PC-9 (cell line): ENCODE measurements around the gene CROCC2. TPM values are rescaled to one million over a fixed set of nuclear protein-coding genes. Genes with fewer than 3 reads are reported as not detected.

Experiments
- BruUV-seq: library from RNA; stranded (reverse); fragments of 400-500 nt; replicated peaks from 2 replicates; lab custom pipeline; 2021; lab: Mats Ljungman, UMichigan
- CTCF ChIA-PET: fragments of 300-600 bp; sonication (Branson Sonifier 250); formaldehyde crosslinking; loops from one replicate; lab custom pipeline; 2022; ENCODE audit warnings: antibody characterized with exemption; lab: Charles Lee
- POLR2A ChIA-PET: fragments of 300-600 bp; sonication (Branson Sonifier 250); formaldehyde crosslinking; loops from one replicate; lab custom pipeline; 2022; ENCODE audit warnings: antibody characterized with exemption; ENCODE audit not compliant: unreplicated experiment; lab: Charles Lee
- DNase-seq, 2 experiments: peaks; one replicate each; pipeline versions ENCODE4 v3.0.0 to v3.0.0-alpha.2; 2015 to 2022; ENCODE audit warnings: mixed read lengths in 1 of 2
- H2AFZ ChIP-seq: fragments of 200-600 bp; sonication (generic); 2 replicates; pipeline ENCODE4 v1.8.1; 2017; ENCODE audit warnings: antibody characterized with exemption
- H3F3A ChIP-seq: fragments of 200-600 bp; sonication (generic); 2 replicates; pipeline ENCODE4 v1.8.1; 2017; ENCODE audit warnings: antibody characterized with exemption, mild to moderate bottlenecking, low read depth; ENCODE audit not compliant: insufficient read depth
- H3K27ac ChIP-seq: fragments of 200-600 bp; sonication (generic); 2 replicates; pipeline ENCODE4 v1.6.1; 2016; ENCODE audit warnings: mixed run types
- H3K27me3 ChIP-seq: fragments of 200-600 bp; sonication (generic); 2 replicates; pipeline ENCODE4 v1.6.1; 2016; ENCODE audit warnings: low read depth, mixed run types; ENCODE audit not compliant: insufficient read depth
- H3K36me3 ChIP-seq: fragments of 200-600 bp; sonication (generic); 2 replicates; pipeline ENCODE4 v1.6.1; 2016; ENCODE audit warnings: low read depth, mixed run types
- H3K4me1 ChIP-seq: fragments of 200-600 bp; sonication (generic); replicated peaks from 2 replicates; pipeline ENCODE4 v1.6.1; 2016; ENCODE audit warnings: mixed run types; ENCODE audit not compliant: insufficient read depth
- H3K4me2 ChIP-seq: fragments of 200-600 bp; sonication (generic); 2 replicates; pipeline ENCODE4 v1.6.1; 2017; ENCODE audit warnings: mixed run types
- H3K4me3 ChIP-seq: fragments of 200-600 bp; sonication (generic); 2 replicates; pipeline ENCODE4 v1.6.1; 2016; ENCODE audit warnings: mixed run types
- H3K79me2 ChIP-seq: fragments of 200-600 bp; sonication (generic); 2 replicates; pipeline ENCODE4 v1.6.1; 2017; ENCODE audit warnings: low read depth, mixed run types
- H3K9me2 ChIP-seq: fragments of 200-600 bp; sonication (generic); 2 replicates; pipeline ENCODE4 v1.8.1; 2017; ENCODE audit warnings: mild to moderate bottlenecking; ENCODE audit not compliant: insufficient read depth
- H3K9me3 ChIP-seq: fragments of 200-600 bp; sonication (generic); 2 replicates; pipeline ENCODE4 v1.8.1; 2016; ENCODE audit warnings: low read depth; ENCODE audit not compliant: insufficient read depth
- H4K20me1 ChIP-seq: fragments of 200-600 bp; sonication (generic); 2 replicates; pipeline ENCODE4 v1.8.1; 2017; ENCODE audit not compliant: insufficient read depth
- EZH2 ChIP-seq: fragments of 200-600 bp; sonication (generic); IDR thresholded peaks from 2 replicates; pipeline ENCODE4 v1.8.0; 2017; ENCODE audit warnings: antibody characterized with exemption, low read depth
- intact Hi-C: fragments of 100-400 bp; cut with micrococcal nuclease; formaldehyde crosslinking; loops from one replicate; pipeline ENCODE4 v1.10.0; 2022; ENCODE audit not compliant: unreplicated experiment
- total RNA-seq: library from RNA; stranded (reverse); gene quantifications from 2 replicates; pipeline ENCODE4 v1.2.3, GENCODE V29; 2021
- TF ChIP-seq, protein P1 (sequence below): fragments of 200-600 bp; sonication (generic); conservative IDR thresholded peaks from 2 replicates; pipeline ENCODE4 v1.6.1; 2017; ENCODE audit warnings: mixed run types, antibody characterized with exemption, mild to moderate bottlenecking, moderate library complexity

The CROCC2 gene
- total RNA-seq, 1 experiment from 2014 or later: not detected

DNA sequence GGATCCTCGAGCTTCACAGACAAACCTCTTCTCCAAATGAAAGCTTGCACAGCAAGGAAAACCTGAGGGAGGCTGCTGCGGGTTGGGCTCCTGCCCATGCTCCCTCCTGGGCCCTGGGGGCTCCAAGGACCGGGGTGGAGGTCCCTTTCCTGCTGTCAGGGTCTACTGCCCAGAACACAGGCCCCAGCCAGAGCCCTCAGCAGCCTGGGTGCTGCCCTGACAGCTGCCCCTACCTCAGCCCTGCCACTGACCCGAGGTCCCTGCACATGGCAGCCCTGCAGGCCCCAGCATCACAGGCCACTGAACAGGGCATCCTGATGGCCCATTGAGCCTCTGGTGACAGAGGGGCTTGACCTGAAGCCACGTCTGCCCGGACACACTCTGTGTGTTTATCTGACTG is 41.0 kb downstream of the CROCC2 start:
- Histone ChIP-seq H3K27me3 (peaks cover 39% of the 10 kb centered on the region), H3K4me3 (no peak overlapping the region), H4K20me1 (no peaks in the 10 kb centered on the region), H3F3A (no peaks in the 10 kb centered on the region), H2AFZ (no peak overlapping the region), H3K4me1 (no peaks in the 10 kb centered on the region), H3K79me2 (no peaks in the 10 kb centered on the region), H3K9me2 (no peaks in the 10 kb centered on the region), H3K27ac (no peak overlapping the region), H3K9me3 (no peaks in the 10 kb centered on the region), H3K4me2 (no peak overlapping the region), H3K36me3 (no peaks in the 10 kb centered on the region)
- POLR2A ChIA-PET: no interaction called here
- no TSS peak for BruUV-seq
- CTCF ChIA-PET: interaction anchor here (0.6 kb wide), 1 partner anchor 561 kb away, joined by 3 read pairs; the partner anchor contains the start of gene STK25
- no peak for TF ChIP-seq EZH2
- TF ChIP-seq, protein P1, sequence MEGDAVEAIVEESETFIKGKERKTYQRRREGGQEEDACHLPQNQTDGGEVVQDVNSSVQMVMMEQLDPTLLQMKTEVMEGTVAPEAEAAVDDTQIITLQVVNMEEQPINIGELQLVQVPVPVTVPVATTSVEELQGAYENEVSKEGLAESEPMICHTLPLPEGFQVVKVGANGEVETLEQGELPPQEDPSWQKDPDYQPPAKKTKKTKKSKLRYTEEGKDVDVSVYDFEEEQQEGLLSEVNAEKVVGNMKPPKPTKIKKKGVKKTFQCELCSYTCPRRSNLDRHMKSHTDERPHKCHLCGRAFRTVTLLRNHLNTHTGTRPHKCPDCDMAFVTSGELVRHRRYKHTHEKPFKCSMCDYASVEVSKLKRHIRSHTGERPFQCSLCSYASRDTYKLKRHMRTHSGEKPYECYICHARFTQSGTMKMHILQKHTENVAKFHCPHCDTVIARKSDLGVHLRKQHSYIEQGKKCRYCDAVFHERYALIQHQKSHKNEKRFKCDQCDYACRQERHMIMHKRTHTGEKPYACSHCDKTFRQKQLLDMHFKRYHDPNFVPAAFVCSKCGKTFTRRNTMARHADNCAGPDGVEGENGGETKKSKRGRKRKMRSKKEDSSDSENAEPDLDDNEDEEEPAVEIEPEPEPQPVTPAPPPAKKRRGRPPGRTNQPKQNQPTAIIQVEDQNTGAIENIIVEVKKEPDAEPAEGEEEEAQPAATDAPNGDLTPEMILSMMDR: no peak
- intact Hi-C loops: no loop called here
- DNase-seq: no peak

DNA sequence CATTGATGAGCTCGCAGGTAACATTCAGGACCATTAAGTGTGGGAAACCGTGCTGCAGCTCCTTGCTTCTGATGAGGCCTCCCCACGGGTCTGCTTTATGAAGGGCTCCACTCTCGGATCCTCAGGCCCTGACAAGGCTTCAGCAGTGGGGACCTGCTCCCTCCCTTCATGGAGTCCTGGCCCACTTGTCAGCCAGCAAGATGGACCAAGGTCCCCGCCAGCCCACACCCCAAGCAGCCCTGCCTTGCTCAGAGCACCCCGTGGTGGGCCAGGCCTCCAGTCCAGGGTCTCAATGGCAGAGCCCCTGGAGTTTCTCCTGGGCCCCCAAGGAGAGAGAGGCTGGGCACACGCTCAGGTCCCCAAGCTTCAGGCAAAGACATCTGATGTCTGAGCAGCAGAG is 41.5 kb downstream of the CROCC2 start:
- CTCF ChIA-PET: interaction anchor here (0.6 kb wide), 1 partner anchor 561 kb away, joined by 3 read pairs; the partner anchor contains the start of gene STK25
- Histone ChIP-seq H3K27me3 (peaks cover 39% of the 10 kb centered on the region), H3F3A (no peaks in the 10 kb centered on the region), H3K9me3 (no peaks in the 10 kb centered on the region), H3K9me2 (no peaks in the 10 kb centered on the region), H3K4me2 (no peak overlapping the region), H3K27ac (no peak overlapping the region), H2AFZ (no peak overlapping the region), H3K79me2 (no peaks in the 10 kb centered on the region), H3K4me3 (no peak overlapping the region), H3K36me3 (no peaks in the 10 kb centered on the region), H4K20me1 (no peaks in the 10 kb centered on the region), H3K4me1 (no peaks in the 10 kb centered on the region)
- no peak for DNase-seq
- TF ChIP-seq, protein P1: no peak
- TF ChIP-seq EZH2: no peak
- POLR2A ChIA-PET: no interaction called here
- intact Hi-C loops: no loop called here
- BruUV-seq: no TSS peak

DNA sequence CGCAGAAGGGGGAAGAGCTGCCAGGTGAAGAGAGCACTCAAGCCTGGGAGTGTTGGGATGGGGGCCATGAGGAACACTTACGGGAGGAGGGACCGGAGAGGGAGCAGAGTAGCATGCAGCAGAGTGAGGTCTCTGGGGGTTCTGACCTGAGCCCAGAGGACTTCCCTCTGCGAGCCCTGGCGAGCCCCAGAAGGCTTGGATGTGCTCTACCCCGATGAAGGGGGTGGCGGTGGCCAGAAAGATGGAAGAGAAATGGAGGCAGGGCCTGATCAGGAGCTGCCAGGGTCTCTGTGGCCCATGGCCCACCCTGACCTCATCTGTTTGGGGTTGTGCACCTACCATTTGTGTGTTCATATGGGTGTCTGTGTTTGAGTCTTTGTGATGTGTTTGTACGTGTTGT is 42.0 kb downstream of the CROCC2 start:
- POLR2A ChIA-PET: no interaction called here
- H3K9me2 ChIP-seq: no peaks in the 10 kb centered on the region
- no peaks in the 10 kb centered on the region for H3F3A ChIP-seq
- H3K36me3 ChIP-seq: no peaks in the 10 kb centered on the region
- no peaks in the 10 kb centered on the region for H3K4me1 ChIP-seq
- no peaks in the 10 kb centered on the region for H3K9me3 ChIP-seq
- H3K4me2 ChIP-seq: no peak overlapping the region
- CTCF ChIA-PET: no interaction called here
- H2AFZ ChIP-seq: no peak overlapping the region
- no peaks in the 10 kb centered on the region for H4K20me1 ChIP-seq
- H3K27me3 ChIP-seq: peaks cover 44% of the 10 kb centered on the region
- no peak for TF ChIP-seq EZH2
- TF ChIP-seq, protein P1: no peak
- no peak overlapping the region for H3K27ac ChIP-seq
- DNase-seq: no peak
- intact Hi-C loops: no loop called here
- H3K79me2 ChIP-seq: no peaks in the 10 kb centered on the region
- BruUV-seq: no TSS peak
- no peak overlapping the region for H3K4me3 ChIP-seq
